ENCODE data around the gene PDIA3.
"Not testable (repeated sequence)": the region's sequence is repeated elsewhere in the genome, so short reads cannot be mapped to it uniquely, and the experiment has no call there.

Gene PDIA3

GRCh38 chr15:43746245-43746902 is at the start of gene PDIA3:
Gene PDIA3, plus strand, starts transcription at chr15:43746438. Its CDS starts 102 bp downstream, at chr15:43746540.
- peak; percentile 90 for DNase-seq (ENCODE audit: low spot score)

- no peak for DNase-seq (ENCODE audit: low spot score)
Observed at GRCh38 chr15:43702174-43702573, 44.1 kb upstream of the PDIA3 start.

- no peak for DNase-seq (ENCODE audit: low spot score)
Observed at GRCh38 chr15:43702701-43703424, 43.4 kb upstream of the PDIA3 start.

GRCh38 chr15:43710431-43711131 is 35.7 kb upstream of the PDIA3 start:
- DNase-seq (ENCODE audit: low spot score), result not testable (repeated sequence)

GRCh38 chr15:43723151-43723550 is 23.1 kb upstream of the PDIA3 start:
- DNase-seq (ENCODE audit: low spot score), result no peak

- not testable (repeated sequence) for DNase-seq (ENCODE audit: low spot score)
Observed at GRCh38 chr15:43726306-43726705, 19.9 kb upstream of the PDIA3 start.

- not testable (repeated sequence) for DNase-seq (ENCODE audit: low spot score)
Observed at GRCh38 chr15:43728053-43728725, 18.0 kb upstream of the PDIA3 start.

GRCh38 chr15:43735416-43735815 is 10.8 kb upstream of the PDIA3 start:
- DNase-seq (ENCODE audit: low spot score), result no peak

- DNase-seq (ENCODE audit: low spot score), result peak; percentile 80
Observed at GRCh38 chr15:43746903-43747309, 668 bp downstream of the PDIA3 start.

- peak; percentile 71 for DNase-seq (ENCODE audit: low spot score)
Observed at GRCh38 chr15:43748376-43748775, 2.1 kb downstream of the PDIA3 start.

- DNase-seq (ENCODE audit: low spot score), result no peak
Observed at GRCh38 chr15:43749690-43750345, 3.6 kb downstream of the PDIA3 start.

GRCh38 chr15:43751885-43752284 is 5.6 kb downstream of the PDIA3 start:
- no peak for DNase-seq (ENCODE audit: low spot score)

- no peak for DNase-seq (ENCODE audit: low spot score)
Observed at GRCh38 chr15:43762824-43763223, 16.6 kb downstream of the PDIA3 start.

GRCh38 chr15:43763819-43764446 is 17.7 kb downstream of the PDIA3 start:
- DNase-seq (ENCODE audit: low spot score), result no peak

GRCh38 chr15:43769584-43770228 is 23.5 kb downstream of the PDIA3 start:
- peak; percentile 79 for DNase-seq (ENCODE audit: low spot score)

- DNase-seq (ENCODE audit: low spot score), result no peak
Observed at GRCh38 chr15:43771816-43772215, 25.6 kb downstream of the PDIA3 start.

- no peak for DNase-seq (ENCODE audit: low spot score)
Observed at GRCh38 chr15:43772624-43773023, 26.4 kb downstream of the PDIA3 start.

GRCh38 chr15:43774062-43774461 is 27.8 kb downstream of the PDIA3 start:
- DNase-seq (ENCODE audit: low spot score), result no peak

GRCh38 chr15:43775411-43775965 is 29.2 kb downstream of the PDIA3 start:
- DNase-seq (ENCODE audit: low spot score), result peak; percentile 79

- DNase-seq (ENCODE audit: low spot score), result no peak
Observed at GRCh38 chr15:43776101-43776717, 30.0 kb downstream of the PDIA3 start.

Measured in RKO (cell line).